ENCODE data around the gene PDCD1.
"Not testable (repeated sequence)": the region's sequence is repeated elsewhere in the genome, so short reads cannot be mapped to it uniquely, and the experiment has no call there.

GRCh38 chr2:241806217-241806616 is 52.5 kb downstream of the PDCD1 start:
- not testable (repeated sequence) for TF ChIP-seq CTCF (IDR thresholded peaks at IDR 0.05; ENCODE audit: insufficient read depth, low read length); POLR2AphosphoS5 (IDR thresholded peaks at IDR 0.05; ENCODE audit: low read depth); REST (IDR thresholded peaks at IDR 0.05; ENCODE audit: insufficient replicate concordance, low read depth); GABPA (IDR thresholded peaks at IDR 0.05; ENCODE audit: low read depth)

Measured in HL-60 (cell line).